Left ventricle myocardium inferior (tissue), 1 donor: ENCODE measurements around the gene TAOK3. TPM values are rescaled to one million over a fixed set of nuclear protein-coding genes. Genes with fewer than 3 reads are reported as not detected.

Experiments used
- DNase-seq: peaks from one replicate; pipeline ENCODE4 v3.0.0-alpha.2; 2020
- H3K27ac ChIP-seq: fragments of 200-600 bp; replicated peaks from 2 replicates; pipeline ENCODE4 v1.8.0; 2021
- H3K27me3 ChIP-seq: fragments of 200-600 bp; 2 replicates; pipeline ENCODE4 v1.8.0; 2021; ENCODE audit warnings: low read depth
- H3K36me3 ChIP-seq: fragments of 200-600 bp; 2 replicates; pipeline ENCODE4 v1.8.0; 2021
- H3K4me1 ChIP-seq: fragments of 200-600 bp; 2 replicates; pipeline ENCODE4 v1.8.0; 2021
- H3K4me3 ChIP-seq: fragments of 200-600 bp; 2 replicates; pipeline ENCODE4 v1.8.0; 2021; ENCODE audit warnings: mild to moderate bottlenecking, moderate library complexity
- H3K9me3 ChIP-seq: fragments of 200-600 bp; replicated peaks from 2 replicates; pipeline ENCODE4 v1.8.0; 2021
- intact Hi-C: fragments of 100-400 bp; cut with micrococcal nuclease; formaldehyde crosslinking; loops from one replicate; pipeline ENCODE4 v1.11.0; 2022
- total RNA-seq: library from RNA; stranded (reverse); fragmentation: NEBNext Ultra II Directional; extraction: Animal tissue kit (Norgen Biotek cat#: 25700); gene quantifications from one replicate; pipeline ENCODE4 v1.2.1, GENCODE V29; 2021
- TF ChIP-seq, protein P1 (sequence below): fragments of 200-600 bp; IDR thresholded peaks from 2 replicates; pipeline ENCODE4 v1.8.0; 2021; ENCODE audit warnings: antibody characterized with exemption, mild to moderate bottlenecking, borderline replicate concordance
- donor health status: DM: no; HTN: yes; CAD: no; lungs with severe emphysema.

TAOK3 gene
- total RNA-seq, 1 donor from 2014 or later, result 21.4 TPM

DNA sequence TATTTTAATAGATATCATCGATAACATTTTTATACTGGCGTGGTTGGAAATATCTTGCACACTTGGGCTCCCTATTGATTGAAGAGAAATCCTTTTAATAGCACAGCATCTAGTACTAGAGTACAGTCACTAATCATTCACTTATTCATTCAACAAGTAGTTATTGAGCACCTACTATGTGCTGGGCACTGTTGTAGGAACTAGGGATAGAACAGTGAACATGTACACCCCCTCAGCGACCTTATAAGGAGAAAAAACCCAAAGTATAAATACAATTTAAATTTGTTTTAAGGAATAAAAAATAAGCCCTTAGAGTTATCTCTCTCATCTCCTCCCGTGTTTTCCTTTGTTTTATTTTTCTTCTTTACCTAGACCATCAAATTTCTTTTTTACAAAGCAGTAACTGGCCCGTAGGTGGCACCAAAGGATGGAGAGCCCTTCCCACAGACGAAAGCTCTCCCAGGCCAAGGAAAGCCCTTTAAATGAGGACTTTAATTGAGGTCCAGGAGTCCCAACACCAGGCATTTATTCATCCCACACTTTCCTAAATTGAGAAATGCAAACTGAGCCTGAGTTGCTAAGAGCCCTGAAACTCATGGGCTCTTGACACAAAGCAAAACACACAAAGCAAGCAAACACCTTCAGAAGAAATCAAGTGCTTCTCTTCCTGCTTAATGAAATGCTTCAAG, 207.8 kb downstream of the TAOK3 start:
- TF ChIP-seq, protein P1, sequence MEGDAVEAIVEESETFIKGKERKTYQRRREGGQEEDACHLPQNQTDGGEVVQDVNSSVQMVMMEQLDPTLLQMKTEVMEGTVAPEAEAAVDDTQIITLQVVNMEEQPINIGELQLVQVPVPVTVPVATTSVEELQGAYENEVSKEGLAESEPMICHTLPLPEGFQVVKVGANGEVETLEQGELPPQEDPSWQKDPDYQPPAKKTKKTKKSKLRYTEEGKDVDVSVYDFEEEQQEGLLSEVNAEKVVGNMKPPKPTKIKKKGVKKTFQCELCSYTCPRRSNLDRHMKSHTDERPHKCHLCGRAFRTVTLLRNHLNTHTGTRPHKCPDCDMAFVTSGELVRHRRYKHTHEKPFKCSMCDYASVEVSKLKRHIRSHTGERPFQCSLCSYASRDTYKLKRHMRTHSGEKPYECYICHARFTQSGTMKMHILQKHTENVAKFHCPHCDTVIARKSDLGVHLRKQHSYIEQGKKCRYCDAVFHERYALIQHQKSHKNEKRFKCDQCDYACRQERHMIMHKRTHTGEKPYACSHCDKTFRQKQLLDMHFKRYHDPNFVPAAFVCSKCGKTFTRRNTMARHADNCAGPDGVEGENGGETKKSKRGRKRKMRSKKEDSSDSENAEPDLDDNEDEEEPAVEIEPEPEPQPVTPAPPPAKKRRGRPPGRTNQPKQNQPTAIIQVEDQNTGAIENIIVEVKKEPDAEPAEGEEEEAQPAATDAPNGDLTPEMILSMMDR, result peak; percentile 52
- H3K27me3 ChIP-seq, result no peaks in the 10 kb centered on the region
- no peak overlapping the region for H3K4me3 ChIP-seq
- no peak overlapping the region for H3K27ac ChIP-seq
- DNase-seq, result no peak
- no peaks in the 10 kb centered on the region for H3K4me1 ChIP-seq
- H3K36me3 ChIP-seq, result peaks cover 56% of the 10 kb centered on the region
- intact Hi-C loops, result no loop called here
- no peaks in the 10 kb centered on the region for H3K9me3 ChIP-seq

DNA sequence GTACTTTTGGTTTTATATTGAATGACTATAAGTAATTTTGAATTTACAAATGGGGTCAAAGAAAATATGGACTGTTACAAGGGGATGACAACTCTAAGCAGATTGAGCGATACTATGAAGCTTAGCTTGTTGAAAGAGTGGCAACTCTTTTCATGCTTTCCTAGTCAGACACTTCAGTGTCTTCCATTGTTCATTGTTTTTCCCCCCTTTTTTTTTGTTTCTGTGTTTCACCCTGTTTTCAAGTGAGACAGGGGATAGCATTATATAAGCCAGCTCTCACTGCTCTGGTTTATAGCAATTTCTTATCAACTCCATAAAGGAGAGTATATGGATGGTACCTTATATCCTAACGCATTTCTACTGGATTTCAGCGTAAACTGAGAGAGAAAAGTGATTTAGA, 212.2 kb downstream of the TAOK3 start:
- DNase-seq, result no peak
- no peaks in the 10 kb centered on the region for H3K4me1 ChIP-seq
- TF ChIP-seq, protein P1, result no peak
- no peak overlapping the region for H3K27ac ChIP-seq
- H3K4me3 ChIP-seq, result no peak overlapping the region
- H3K36me3 ChIP-seq, result peaks cover 66% of the 10 kb centered on the region
- no peaks in the 10 kb centered on the region for H3K9me3 ChIP-seq
- no peaks in the 10 kb centered on the region for H3K27me3 ChIP-seq
- intact Hi-C loops, result no loop called here

DNA sequence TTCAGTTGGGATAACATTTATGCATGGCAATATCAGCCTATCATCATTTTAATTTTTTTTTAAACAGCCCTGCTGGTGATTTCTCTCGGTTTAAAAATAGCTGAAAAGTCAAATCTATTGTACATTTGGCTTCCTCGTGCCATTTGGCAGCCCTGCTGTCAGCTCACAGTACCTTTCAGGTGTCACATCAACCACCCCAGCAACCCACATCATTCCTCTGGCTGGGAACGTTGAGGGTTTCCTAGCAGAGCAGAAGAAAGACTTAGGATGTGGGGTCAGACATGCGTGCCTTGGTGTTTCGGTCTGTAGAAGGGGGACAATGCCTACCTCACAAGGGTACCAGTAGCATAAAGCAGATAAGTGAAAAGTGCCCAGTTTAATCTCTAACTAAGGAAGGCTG, 221.0 kb downstream of the TAOK3 start:
- TF ChIP-seq, protein P1, result no peak
- Histone ChIP-seq H3K4me3 (no peak overlapping the region), H3K27me3 (no peaks in the 10 kb centered on the region), H3K4me1 (peaks cover 52% of the 10 kb centered on the region), H3K36me3 (peaks cover 39% of the 10 kb centered on the region), H3K9me3 (no peaks in the 10 kb centered on the region), H3K27ac (peak overlapping the region; percentile 16)
- no peak for DNase-seq
- intact Hi-C loops, result no loop called here

DNA sequence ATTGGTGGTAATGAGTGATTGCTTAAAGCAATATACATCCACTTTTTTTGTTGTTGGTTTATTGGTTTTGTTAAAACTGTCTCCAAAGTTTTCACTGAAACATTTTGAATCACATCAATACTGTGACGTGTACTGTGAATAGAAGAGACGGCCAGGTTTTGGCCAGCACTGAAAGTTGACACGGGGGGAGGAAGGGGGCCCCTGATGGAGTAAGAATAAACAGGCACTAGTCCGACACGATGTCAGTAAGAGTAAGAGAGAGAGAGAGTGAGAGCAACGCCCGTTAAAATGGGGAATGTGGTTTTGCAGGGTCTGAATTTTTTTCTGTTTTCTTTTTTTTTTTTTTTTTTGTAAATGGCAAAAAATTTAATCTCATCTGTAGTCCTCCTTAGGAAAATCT, 222.1 kb downstream of the TAOK3 start:
- no peaks in the 10 kb centered on the region for H3K27me3 ChIP-seq
- H3K4me1 ChIP-seq, result peaks cover 52% of the 10 kb centered on the region
- no peak overlapping the region for H3K4me3 ChIP-seq
- no peaks in the 10 kb centered on the region for H3K9me3 ChIP-seq
- H3K27ac ChIP-seq, result peak overlapping the region; percentile 16
- H3K36me3 ChIP-seq, result peaks cover 47% of the 10 kb centered on the region
- TF ChIP-seq, protein P1, result no peak
- intact Hi-C loops, result no loop called here
- DNase-seq, result no peak

DNA sequence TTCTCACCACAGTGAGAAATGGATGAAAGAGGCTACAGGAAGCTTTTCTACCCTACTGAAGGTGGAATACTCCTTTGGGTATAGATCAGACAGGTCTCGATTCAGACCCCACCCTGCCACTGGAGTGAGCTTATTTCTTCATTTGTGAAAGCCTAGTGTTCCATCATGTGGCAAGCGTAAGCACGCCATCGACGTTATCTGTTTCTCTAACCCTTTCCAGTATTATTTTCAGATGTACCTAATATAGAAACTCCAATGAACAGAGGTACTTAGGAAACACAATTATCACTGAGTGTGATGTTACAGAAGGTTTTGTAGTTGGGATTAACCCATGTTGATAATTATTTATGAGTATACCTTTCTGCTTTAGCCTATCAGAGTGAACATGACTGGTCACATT, 224.4 kb downstream of the TAOK3 start:
- H3K4me3 ChIP-seq, result no peak overlapping the region
- H3K27me3 ChIP-seq, result no peaks in the 10 kb centered on the region
- no peaks in the 10 kb centered on the region for H3K9me3 ChIP-seq
- intact Hi-C loops, result no loop called here
- H3K36me3 ChIP-seq, result peaks cover 65% of the 10 kb centered on the region
- peaks cover 49% of the 10 kb centered on the region for H3K4me1 ChIP-seq
- peak overlapping the region; percentile 73 for H3K27ac ChIP-seq
- TF ChIP-seq, protein P1, result no peak
- DNase-seq, result no peak
